Mesenchymal stem cell (in vitro differentiated cells and primary cell): ENCODE results near the gene KCNC3.

Experiments
- DNase-seq: peaks from one replicate; pipeline ENCODE4 v3.0.0-alpha.2; 2013
- H2AFZ ChIP-seq: one replicate; pipeline ENCODE4 v1.6.1; 2013; ENCODE audit warnings: low read depth, mild to moderate bottlenecking, control low read depth, inconsistent platforms, low read length, moderate library complexity
- H2AK5ac ChIP-seq: 2 replicates; pipeline ENCODE4 v1.6.1; 2013; ENCODE audit warnings: low read length, moderate library complexity, mild to moderate bottlenecking, inconsistent platforms; ENCODE audit not compliant: severe bottlenecking
- H2BK120ac ChIP-seq: one replicate; pipeline ENCODE4 v1.6.1; 2013; ENCODE audit warnings: low read depth, mild to moderate bottlenecking, inconsistent platforms, low read length, moderate library complexity
- H2BK12ac ChIP-seq, 2 experiments: one replicate each; pipeline ENCODE4 v1.6.1; 2013; ENCODE audit warnings: inconsistent platforms in 2 of 2, low read length in 2 of 2, mild to moderate bottlenecking in 2 of 2, moderate library complexity in 2 of 2, control low read depth in 1 of 2
- H2BK15ac ChIP-seq: one replicate; pipeline ENCODE4 v1.6.1; 2013; ENCODE audit warnings: mild to moderate bottlenecking, low read depth, inconsistent platforms; ENCODE audit not compliant: poor library complexity, severe bottlenecking
- H2BK5ac ChIP-seq: 2 replicates; pipeline ENCODE4 v1.6.1; 2013; ENCODE audit warnings: low read depth, mild to moderate bottlenecking, low read length, control low read depth, inconsistent platforms; ENCODE audit not compliant: poor library complexity, severe bottlenecking
- H3K14ac ChIP-seq, 2 experiments: one replicate each; pipeline ENCODE4 v1.6.1; 2013; ENCODE audit warnings: inconsistent platforms in 2 of 2, low read length in 2 of 2, control low read depth in 1 of 2, mild to moderate bottlenecking in 1 of 2, moderate library complexity in 1 of 2
- H3K18ac ChIP-seq, 2 experiments: one replicate each; pipeline ENCODE4 v1.6.1; 2013; ENCODE audit warnings: inconsistent platforms in 2 of 2, low read length in 2 of 2, control low read depth in 1 of 2, low read depth in 1 of 2, mild to moderate bottlenecking in 1 of 2
- H3K23ac ChIP-seq, 2 experiments: one replicate each; pipeline ENCODE4 v1.6.1; 2013; ENCODE audit warnings: inconsistent platforms in 2 of 2, low read length in 2 of 2, mild to moderate bottlenecking in 2 of 2, moderate library complexity in 2 of 2, control low read depth in 1 of 2
- H3K27ac ChIP-seq: 2 replicates; pipeline ENCODE4 v1.5.1; 2013; ENCODE audit warnings: mild to moderate bottlenecking, moderate library complexity, low read length, control low read depth, inconsistent platforms; ENCODE audit not compliant: poor library complexity, severe bottlenecking
- H3K27me3 ChIP-seq, 2 experiments: 2 replicates each; pipeline versions ENCODE4 v1.6.1 to v1.7.0; 2013; ENCODE audit warnings: low read length in 2 of 2, mild to moderate bottlenecking in 2 of 2, moderate library complexity in 2 of 2, control low read depth in 1 of 2, inconsistent platforms in 1 of 2; ENCODE audit not compliant: control insufficient read depth in 1 of 2, insufficient read depth in 1 of 2
- H3K36me3 ChIP-seq, 2 experiments: 2 replicates each; pipeline versions ENCODE4 v1.6.1 to v1.7.0; 2013; ENCODE audit warnings: low read length in 2 of 2, control low read depth in 1 of 2, inconsistent platforms in 1 of 2, low read depth in 1 of 2, mild to moderate bottlenecking in 1 of 2; ENCODE audit not compliant: insufficient read depth in 2 of 2, control insufficient read depth in 1 of 2
- H3K4ac ChIP-seq, 2 experiments: one replicate each; pipeline ENCODE4 v1.6.1; 2013; ENCODE audit warnings: inconsistent platforms in 2 of 2, low read length in 2 of 2, mild to moderate bottlenecking in 2 of 2, moderate library complexity in 2 of 2, control low read depth in 1 of 2, low read depth in 1 of 2
- H3K4me1 ChIP-seq: 2 replicates; pipeline ENCODE4 v1.6.1; 2013; ENCODE audit warnings: low read depth, low read length, control low read depth; ENCODE audit not compliant: control insufficient read depth, insufficient read depth
- H3K4me2 ChIP-seq: 2 replicates; pipeline ENCODE4 v1.6.1; 2013; ENCODE audit warnings: low read length, mild to moderate bottlenecking, inconsistent platforms; ENCODE audit not compliant: poor library complexity, severe bottlenecking
- H3K4me3 ChIP-seq, 2 experiments: 2 replicates each; pipeline versions ENCODE4 v1.5.1 to v1.7.0; 2013; ENCODE audit warnings: low read length in 2 of 2, mild to moderate bottlenecking in 2 of 2, control low read depth in 1 of 2, low read depth in 1 of 2; ENCODE audit not compliant: insufficient read depth in 1 of 2
- H3K79me1 ChIP-seq: replicated peaks from 2 replicates; pipeline ENCODE4 v1.6.1; 2013; ENCODE audit warnings: mild to moderate bottlenecking, control low read depth, low read length, inconsistent platforms; ENCODE audit not compliant: poor library complexity, severe bottlenecking
- H3K9ac ChIP-seq: 2 replicates; pipeline ENCODE4 v1.7.0; 2013; ENCODE audit warnings: mild to moderate bottlenecking, low read length, moderate library complexity
- H3K9me3 ChIP-seq: 2 replicates; pipeline ENCODE4 v1.7.0; 2013; ENCODE audit warnings: mild to moderate bottlenecking, low read length; ENCODE audit not compliant: control insufficient read depth
- H4K8ac ChIP-seq: one replicate; pipeline ENCODE4 v1.6.1; 2013; ENCODE audit warnings: inconsistent platforms, mild to moderate bottlenecking, low read length, moderate library complexity
- H4K91ac ChIP-seq: one replicate; pipeline ENCODE4 v1.6.1; 2013; ENCODE audit warnings: mild to moderate bottlenecking, low read length, inconsistent platforms
- whole genome bisulfite sequencing: methylation state at CpG from one replicate; pipeline ENCODE4 v1.1.7; 2013; ENCODE audit warnings: mixed read lengths; 5-methylcytosine and 5-hydroxymethylcytosine counted together

The KCNC3 gene

DNA sequence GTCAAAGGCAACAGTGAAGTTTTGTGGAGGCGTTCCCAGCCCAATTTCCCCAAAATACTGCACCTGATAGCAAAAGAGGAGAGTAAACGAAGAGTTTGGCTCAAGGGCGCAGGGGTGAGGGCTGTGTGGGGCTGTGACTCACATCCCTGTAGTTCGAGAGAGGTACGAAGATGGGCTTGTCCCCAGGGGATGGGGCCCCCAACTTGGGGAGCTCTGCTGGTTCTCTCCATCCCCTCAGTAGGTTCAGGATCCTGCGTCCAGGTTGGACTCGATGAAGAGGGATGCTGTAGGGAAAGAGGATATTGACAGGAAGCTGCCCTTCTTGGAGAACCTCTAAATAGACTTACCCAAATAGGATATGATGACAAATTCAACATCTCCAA lies 32.8 kb upstream of the KCNC3 start:
- Histone ChIP-seq H3K9me3 (no peaks in the 10 kb centered on the region), H3K9ac (no peak overlapping the region), H3K23ac (no peak overlapping the region), H2BK120ac (no peak overlapping the region), H3K27ac (no peak overlapping the region), H2AFZ (no peak overlapping the region), H3K4ac (no peak overlapping the region), H3K4me3 (no peak overlapping the region), H3K79me1 (no peaks in the 10 kb centered on the region), H3K4me1 (peaks cover 5% of the 10 kb centered on the region), H2BK15ac (no peak overlapping the region), H2BK5ac (no peak overlapping the region), H2BK12ac (no peak overlapping the region), H3K27me3 (peaks cover 3 to 10% of the 10 kb centered on the region in 2 experiments), H3K36me3 (no peaks in the 10 kb centered on the region), H3K14ac (no peak overlapping the region), H4K91ac (no peak overlapping the region), H4K8ac (no peak overlapping the region), H3K18ac (no peak overlapping the region), H2AK5ac (no peak overlapping the region), H3K4me2 (no peak overlapping the region)
- no peak for DNase-seq
- 86% methylated on average over 5 of the region's 7 CpGs for WGBS

GRCh38 chr19:50361290-50362029 lies 32.3 kb upstream of the KCNC3 start:
- Histone ChIP-seq H3K18ac (no peak overlapping the region), H3K9me3 (no peaks in the 10 kb centered on the region), H3K23ac (no peak overlapping the region)

DNA sequence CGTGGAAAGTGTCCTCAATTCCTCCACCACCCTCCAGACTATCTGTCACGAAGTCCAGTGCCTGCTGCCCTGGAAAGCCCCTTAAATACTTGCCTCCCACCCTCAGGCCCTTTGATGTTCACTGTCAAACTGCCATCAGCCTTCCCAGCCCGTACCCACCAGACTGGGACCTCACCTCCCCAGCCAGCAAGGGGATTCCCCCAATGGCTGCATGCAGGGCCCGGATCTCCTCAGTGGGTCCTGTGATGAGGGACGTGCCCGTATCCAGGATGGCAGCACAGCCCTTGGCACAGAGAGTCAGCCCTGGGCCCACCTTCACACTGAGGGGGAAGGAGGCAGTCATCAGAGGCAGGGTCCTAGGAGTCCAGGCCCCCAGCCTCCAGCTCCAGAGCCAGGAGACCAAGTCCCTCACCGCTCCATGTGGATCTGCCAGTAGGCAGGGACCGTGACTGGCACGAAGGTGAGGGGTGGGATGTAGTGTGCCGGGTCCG lies 30.2 kb upstream of the KCNC3 start:
- Histone ChIP-seq H2BK12ac (no peak overlapping the region), H3K4me2 (no peak overlapping the region), H2AK5ac (no peak overlapping the region), H3K4ac (no peak overlapping the region), H4K91ac (no peak overlapping the region), H2BK15ac (no peak overlapping the region), H4K8ac (no peak overlapping the region), H3K18ac (no peak overlapping the region), H3K27ac (no peak overlapping the region), H3K9ac (no peak overlapping the region), H3K14ac (no peak overlapping the region), H3K9me3 (no peaks in the 10 kb centered on the region), H2BK120ac (no peak overlapping the region), H3K79me1 (no peaks in the 10 kb centered on the region), H3K23ac (no peak overlapping the region), H3K27me3 (peaks cover 6 to 10% of the 10 kb centered on the region in 2 experiments), H2AFZ (no peak overlapping the region), H3K4me1 (peaks cover 3% of the 10 kb centered on the region), H2BK5ac (no peak overlapping the region), H3K36me3 (no peaks in the 10 kb centered on the region), H3K4me3 (no peak overlapping the region)
- DNase-seq: no peak
- WGBS: 88% methylated on average over 11 of the region's 11 CpGs

More at GRCh38 chr19:50361290-50362029, 32.3 kb upstream of the KCNC3 start:
- H2AK5ac ChIP-seq: no peak overlapping the region
- H3K4me3 ChIP-seq: no peak overlapping the region
- no peak overlapping the region for H2BK5ac ChIP-seq
- H2BK15ac ChIP-seq: no peak overlapping the region
- WGBS: 85% methylated on average over 5 of the region's 7 CpGs
- DNase-seq: no peak
- H3K27ac ChIP-seq: no peak overlapping the region
- no peak overlapping the region for H2BK12ac ChIP-seq
- H4K91ac ChIP-seq: no peak overlapping the region
- H3K4me1 ChIP-seq: peaks cover 5% of the 10 kb centered on the region
- H3K79me1 ChIP-seq: no peaks in the 10 kb centered on the region
- H3K9ac ChIP-seq: no peak overlapping the region
- no peak overlapping the region for H3K4ac ChIP-seq
- H2AFZ ChIP-seq: no peak overlapping the region
- no peak overlapping the region for H2BK120ac ChIP-seq
- no peak overlapping the region for H4K8ac ChIP-seq
- no peak overlapping the region for H3K4me2 ChIP-seq
- H3K36me3 ChIP-seq: no peaks in the 10 kb centered on the region
- no peak overlapping the region for H3K14ac ChIP-seq
- peaks cover 3 to 10% of the 10 kb centered on the region in 2 experiments for H3K27me3 ChIP-seq

DNA sequence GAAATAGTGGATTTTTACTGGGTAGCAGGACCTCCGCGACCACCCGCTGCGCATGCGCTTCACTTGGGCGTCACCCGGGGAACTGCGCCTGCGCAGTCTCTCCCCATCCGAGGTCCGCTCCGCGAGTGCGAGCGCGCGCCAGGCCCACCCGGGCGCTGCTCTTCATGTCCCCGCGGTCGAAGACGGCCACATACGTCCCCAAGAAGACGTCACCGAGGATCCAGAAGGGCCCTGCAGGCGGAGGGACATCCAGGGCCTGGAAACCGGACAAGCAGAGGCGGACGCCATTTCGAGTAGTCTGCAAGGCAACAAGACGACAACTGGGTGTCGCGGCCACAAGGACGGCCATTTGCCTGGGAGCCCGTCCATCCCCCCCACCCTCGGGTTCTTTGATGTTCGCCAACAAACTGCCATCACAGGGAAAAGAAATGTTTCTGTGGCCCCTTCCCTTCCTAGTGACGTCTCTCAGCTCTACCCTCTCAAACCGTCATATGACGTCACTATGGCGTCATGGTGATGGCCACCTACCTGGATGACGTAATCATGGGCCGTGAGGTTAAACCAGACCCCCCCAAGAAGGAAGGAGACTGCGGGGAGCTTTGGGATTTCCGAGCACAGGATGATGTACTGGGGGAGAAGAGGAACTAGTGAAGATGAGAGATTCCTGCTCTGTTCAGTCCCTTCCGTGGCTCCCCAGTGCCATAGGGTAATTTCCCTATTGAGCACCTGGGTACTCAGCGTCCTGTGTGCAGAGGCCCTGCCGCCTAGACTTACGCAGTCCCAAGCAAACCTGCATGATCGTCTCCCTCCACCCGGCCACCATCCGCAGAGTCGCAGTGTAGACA lies 29.5 kb upstream of the KCNC3 start:
- Histone ChIP-seq H2BK12ac (no peak overlapping the region), H4K8ac (no peak overlapping the region), H3K36me3 (no peaks in the 10 kb centered on the region), H2BK5ac (no peak overlapping the region), H3K79me1 (no peaks in the 10 kb centered on the region), H3K27ac (no peak overlapping the region), H3K4me3 (peak overlapping the region in 1 of 2 experiments; percentile 76), H3K18ac (no peak overlapping the region), H2AFZ (no peak overlapping the region), H3K27me3 (peaks cover 6 to 10% of the 10 kb centered on the region in 2 experiments), H3K14ac (no peak overlapping the region), H3K4me2 (no peak overlapping the region), H2BK120ac (no peak overlapping the region), H2BK15ac (no peak overlapping the region), H3K4me1 (peaks cover 3% of the 10 kb centered on the region), H3K23ac (no peak overlapping the region), H3K9ac (peak overlapping the region; percentile 81), H3K4ac (no peak overlapping the region), H2AK5ac (no peak overlapping the region), H3K9me3 (no peaks in the 10 kb centered on the region), H4K91ac (no peak overlapping the region)
- WGBS: 94% methylated on average over 54 of the region's 54 CpGs
- no peak for DNase-seq
